GM13977 (cell line): ENCODE measurements around the gene LSM14B.

ENCODE experiments used
- DNase-seq: peaks from one replicate; pipeline ENCODE4 v3.0.0; 2012; ENCODE audit warnings: low spot score
- in situ Hi-C: fragments of 300-500 bp; cut with MboI; formaldehyde crosslinking; loops from one replicate; pipeline ENCODE4 v1.12.0; 2022; ENCODE audit warnings: low sequenced_read_pairs, low pct_unique_long_range_greater_than_20kb, mixed read lengths, inconsistent platforms; ENCODE audit not compliant: unreplicated experiment
- TF ChIP-seq, protein P1 (sequence below): IDR thresholded peaks from 2 replicates; pipeline ENCODE4 v1.5.1; 2012; ENCODE audit warnings: mild to moderate bottlenecking, control low read depth; ENCODE audit not compliant: insufficient read depth; ENCODE audit errors: extremely low read depth, missing control alignments

The LSM14B gene

DNA sequence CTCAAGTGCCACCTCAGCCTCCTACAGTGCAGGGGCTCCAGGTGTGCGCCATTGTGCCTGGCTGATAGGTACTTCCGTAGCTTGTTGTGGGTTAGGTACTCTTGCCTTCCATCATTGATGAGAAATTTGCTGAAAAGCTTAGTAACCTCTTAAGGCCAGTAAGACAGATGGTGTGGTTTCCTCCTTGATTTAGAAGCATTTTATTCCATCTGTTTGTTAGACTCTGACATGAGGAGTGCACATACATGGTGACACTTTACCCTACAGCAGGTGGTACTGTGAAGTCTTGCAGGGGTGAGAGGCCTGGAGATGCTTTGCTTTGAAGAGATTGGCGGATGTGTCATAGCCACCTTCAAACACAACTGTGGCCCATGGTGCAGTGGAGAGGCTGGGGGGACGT is 45.8 kb downstream of the LSM14B start:
- in situ Hi-C loops = no loop called here
- TF ChIP-seq, protein P1, sequence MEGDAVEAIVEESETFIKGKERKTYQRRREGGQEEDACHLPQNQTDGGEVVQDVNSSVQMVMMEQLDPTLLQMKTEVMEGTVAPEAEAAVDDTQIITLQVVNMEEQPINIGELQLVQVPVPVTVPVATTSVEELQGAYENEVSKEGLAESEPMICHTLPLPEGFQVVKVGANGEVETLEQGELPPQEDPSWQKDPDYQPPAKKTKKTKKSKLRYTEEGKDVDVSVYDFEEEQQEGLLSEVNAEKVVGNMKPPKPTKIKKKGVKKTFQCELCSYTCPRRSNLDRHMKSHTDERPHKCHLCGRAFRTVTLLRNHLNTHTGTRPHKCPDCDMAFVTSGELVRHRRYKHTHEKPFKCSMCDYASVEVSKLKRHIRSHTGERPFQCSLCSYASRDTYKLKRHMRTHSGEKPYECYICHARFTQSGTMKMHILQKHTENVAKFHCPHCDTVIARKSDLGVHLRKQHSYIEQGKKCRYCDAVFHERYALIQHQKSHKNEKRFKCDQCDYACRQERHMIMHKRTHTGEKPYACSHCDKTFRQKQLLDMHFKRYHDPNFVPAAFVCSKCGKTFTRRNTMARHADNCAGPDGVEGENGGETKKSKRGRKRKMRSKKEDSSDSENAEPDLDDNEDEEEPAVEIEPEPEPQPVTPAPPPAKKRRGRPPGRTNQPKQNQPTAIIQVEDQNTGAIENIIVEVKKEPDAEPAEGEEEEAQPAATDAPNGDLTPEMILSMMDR = no peak
- no peak for DNase-seq

DNA sequence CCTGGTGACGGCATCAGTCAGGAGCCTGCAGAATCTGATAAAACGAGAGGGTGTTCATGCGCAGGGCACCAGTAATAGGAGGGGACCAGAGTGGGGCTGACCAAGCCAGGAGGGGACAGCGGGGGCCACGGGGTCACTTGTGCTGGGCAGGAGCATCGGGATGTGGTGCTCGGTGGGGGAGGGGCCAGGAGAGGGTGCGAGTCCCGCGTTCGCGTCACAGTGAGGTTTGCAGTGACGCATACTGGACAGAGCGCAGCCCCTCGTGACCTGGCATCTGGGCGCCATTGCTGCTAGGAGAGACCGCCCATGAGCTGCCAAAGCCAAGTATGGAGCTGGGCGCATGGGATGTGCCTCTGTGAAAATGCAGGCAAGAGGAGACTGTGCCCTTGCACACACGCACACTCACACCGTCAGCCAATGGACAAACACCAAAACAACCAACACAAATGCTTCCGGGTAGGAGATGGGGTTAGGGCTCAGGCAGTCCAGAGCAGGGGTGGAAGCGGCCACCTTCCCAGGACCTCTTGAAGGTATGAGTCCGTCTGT is 46.7 kb downstream of the LSM14B start:
- in situ Hi-C loops = no loop called here
- TF ChIP-seq, protein P1 = no peak
- no peak for DNase-seq

- in situ Hi-C loops = no loop called here
These were observed 48.3 kb downstream of the LSM14B start for GRCh38 chr20:62170536-62170935.

DNA sequence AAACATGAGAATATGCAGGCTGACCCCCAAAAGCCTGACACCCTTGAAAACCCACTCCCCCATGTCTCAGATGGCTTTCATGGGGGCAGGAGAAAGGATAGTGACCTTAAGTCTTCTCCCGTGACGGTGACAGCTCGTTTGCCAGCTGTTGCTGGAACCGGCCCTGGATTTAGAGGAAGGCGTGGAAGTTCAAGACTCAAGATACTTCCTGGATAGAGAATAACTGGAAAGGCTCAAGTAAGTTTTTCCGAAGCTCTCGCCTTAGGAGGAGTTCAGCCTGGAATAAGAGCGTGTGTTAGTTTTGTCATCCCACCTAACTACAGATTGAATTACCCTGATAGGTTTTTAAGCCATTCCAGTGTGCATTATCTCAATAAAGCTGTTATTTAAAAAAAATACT is 49.0 kb downstream of the LSM14B start:
- DNase-seq = no peak
- in situ Hi-C loops = no loop called here
- TF ChIP-seq, protein P1 = no peak

More at GRCh38 chr20:62170536-62170935, 48.3 kb downstream of the LSM14B start:
- TF ChIP-seq, protein P1 = no peak
- no peak for DNase-seq

- in situ Hi-C loops = no loop called here
- TF ChIP-seq, protein P1 = no peak
- DNase-seq = no peak
These were observed 50.4 kb downstream of the LSM14B start for GRCh38 chr20:62172666-62173065.

DNA sequence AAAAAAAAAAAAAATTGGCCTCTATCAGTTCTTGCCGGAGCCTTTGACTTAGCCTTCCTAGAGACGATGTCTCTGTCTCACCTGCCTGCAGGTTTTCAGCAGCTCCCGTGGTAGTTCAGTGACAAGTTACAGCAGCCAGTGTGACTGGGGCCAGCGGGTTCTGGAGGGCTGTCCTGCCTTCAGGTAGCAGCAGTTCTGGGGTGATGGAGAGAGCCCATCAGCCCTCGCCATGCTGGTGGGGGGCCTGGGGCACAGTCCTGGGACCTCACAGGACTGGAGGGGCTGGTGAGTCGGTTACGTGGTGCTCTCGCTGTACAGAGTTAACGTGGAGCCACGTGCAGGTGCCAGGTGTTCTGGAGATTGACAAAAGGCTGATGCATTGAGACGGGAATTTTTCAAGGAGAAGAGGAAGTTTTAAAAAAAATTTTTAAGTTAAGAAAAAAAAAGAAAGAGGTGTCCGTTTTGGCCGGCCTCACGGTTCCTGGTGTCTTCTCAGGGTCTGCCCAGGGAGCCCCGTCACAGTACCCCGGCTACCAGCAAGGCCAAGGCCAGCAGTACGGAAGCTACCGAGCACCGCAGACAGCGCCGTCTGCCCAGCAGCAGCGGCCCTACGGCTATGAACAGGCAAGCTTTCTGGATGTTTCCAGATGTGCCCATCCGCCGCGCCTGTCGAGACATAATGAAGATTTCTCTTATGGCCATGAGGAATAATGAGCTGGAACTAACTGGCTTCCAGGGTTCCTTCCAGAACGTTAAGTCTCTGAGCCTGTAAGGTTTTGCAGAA is 51.9 kb downstream of the LSM14B start:
- in situ Hi-C loops = no loop called here
- TF ChIP-seq, protein P1 = no peak
- no peak for DNase-seq
